Peyer's patch (tissue), 4 donors: Measurements from ENCODE around the gene GYG2.

Experiments used
- POLR2A ChIP-seq, 2 donors: fragments of 450-650 bp; IDR thresholded peaks; one replicate each; pipeline ENCODE4 v1.5.1; 2017; ENCODE audit warnings: antibody characterized with exemption in 2 of 2, mild to moderate bottlenecking in 2 of 2, moderate library complexity in 2 of 2
- TF ChIP-seq, protein P1 (sequence below), 6 experiments: fragments of 450-650 bp in 4 of 6; fragments of 200-600 bp in 2 of 6; sonication (generic) in 1 of 6; IDR thresholded peaks; one replicate each; pipeline ENCODE4 v1.5.1; 2017 to 2019; ENCODE audit warnings: antibody characterized with exemption in 6 of 6, mild to moderate bottlenecking in 3 of 6, moderate library complexity in 1 of 6

GRCh38 chrX:2819345-2820135 lies 9.2 kb upstream of the GYG2 start:
- TF ChIP-seq POLR2A (IDR thresholded peaks at IDR 0.05), result no peak
- TF ChIP-seq, protein P1, sequence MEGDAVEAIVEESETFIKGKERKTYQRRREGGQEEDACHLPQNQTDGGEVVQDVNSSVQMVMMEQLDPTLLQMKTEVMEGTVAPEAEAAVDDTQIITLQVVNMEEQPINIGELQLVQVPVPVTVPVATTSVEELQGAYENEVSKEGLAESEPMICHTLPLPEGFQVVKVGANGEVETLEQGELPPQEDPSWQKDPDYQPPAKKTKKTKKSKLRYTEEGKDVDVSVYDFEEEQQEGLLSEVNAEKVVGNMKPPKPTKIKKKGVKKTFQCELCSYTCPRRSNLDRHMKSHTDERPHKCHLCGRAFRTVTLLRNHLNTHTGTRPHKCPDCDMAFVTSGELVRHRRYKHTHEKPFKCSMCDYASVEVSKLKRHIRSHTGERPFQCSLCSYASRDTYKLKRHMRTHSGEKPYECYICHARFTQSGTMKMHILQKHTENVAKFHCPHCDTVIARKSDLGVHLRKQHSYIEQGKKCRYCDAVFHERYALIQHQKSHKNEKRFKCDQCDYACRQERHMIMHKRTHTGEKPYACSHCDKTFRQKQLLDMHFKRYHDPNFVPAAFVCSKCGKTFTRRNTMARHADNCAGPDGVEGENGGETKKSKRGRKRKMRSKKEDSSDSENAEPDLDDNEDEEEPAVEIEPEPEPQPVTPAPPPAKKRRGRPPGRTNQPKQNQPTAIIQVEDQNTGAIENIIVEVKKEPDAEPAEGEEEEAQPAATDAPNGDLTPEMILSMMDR (IDR thresholded peaks at IDR 0.05), result peak in 3 of 6 experiments; percentile 35 to 62 (median 42)
